Measurements from ENCODE around the gene VPS33A.

DNA sequence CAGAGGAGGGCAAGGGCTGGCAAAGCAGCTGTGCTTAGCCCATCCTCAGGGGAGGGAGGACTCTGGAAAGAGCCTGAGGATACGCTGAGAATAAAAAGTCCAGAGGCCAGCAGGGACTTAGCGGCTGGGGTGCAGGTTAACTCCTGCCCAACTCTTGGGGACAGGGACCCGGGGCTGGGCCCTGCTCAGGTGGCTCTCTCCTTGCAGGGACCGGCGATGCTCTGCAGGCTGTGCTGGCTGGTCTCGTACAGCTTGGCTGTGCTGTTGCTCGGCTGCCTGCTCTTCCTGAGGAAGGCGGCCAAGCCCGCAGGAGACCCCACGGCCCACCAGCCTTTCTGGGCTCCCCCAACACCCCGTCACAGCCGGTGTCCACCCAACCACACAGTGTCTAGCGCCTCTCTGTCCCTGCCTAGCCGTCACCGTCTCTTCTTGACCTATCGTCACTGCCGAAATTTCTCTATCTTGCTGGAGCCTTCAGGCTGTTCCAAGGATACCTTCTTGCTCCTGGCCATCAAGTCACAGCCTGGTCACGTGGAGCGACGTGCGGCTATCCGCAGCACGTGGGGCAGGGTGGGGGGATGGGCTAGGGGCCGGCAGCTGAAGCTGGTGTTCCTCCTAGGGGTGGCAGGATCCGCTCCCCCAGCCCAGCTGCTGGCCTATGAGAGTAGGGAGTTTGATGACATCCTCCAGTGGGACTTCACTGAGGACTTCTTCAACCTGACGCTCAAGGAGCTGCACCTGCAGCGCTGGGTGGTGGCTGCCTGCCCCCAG lies 60.0 kb downstream of the VPS33A start:
- TF ChIP-seq CTCF (IDR thresholded peaks at IDR 0.05; ENCODE audit: low read length) (no peak), EZH2 (IDR thresholded peaks at IDR 0.05; ENCODE audit: borderline replicate concordance, low read length) (no peak)
